Measurements from ENCODE around the gene AP3M1.
"Not testable (repeated sequence)": the region's sequence is repeated elsewhere in the genome, so short reads cannot be mapped to it uniquely, and the experiment has no call there.

AP3M1 gene

GRCh38 chr10:74153676-74154075 is 3.0 kb upstream of the AP3M1 start:
- peak overlapping the region; percentile 96; the same call in 1 of the 2 replicates for H3K4me3 ChIP-seq (ENCODE audit: low read length)
- H3K9ac ChIP-seq (ENCODE audit: low read depth, low read length) = no peak overlapping the region; the same call in 1 of the 2 replicates
- no peaks in the 10 kb centered on the region for H3K27me3 ChIP-seq (ENCODE audit: insufficient read depth, low read length)
- H3K27ac ChIP-seq (ENCODE audit: low read length) = no peak overlapping the region
- H3K9me3 ChIP-seq (ENCODE audit: insufficient read depth, low read depth, low read length) = no peaks in the 10 kb centered on the region
- peaks cover 6% of the 10 kb centered on the region; the same call in 1 of the 2 replicates for H3K4me1 ChIP-seq (ENCODE audit: insufficient read depth, low read length)
- H3K36me3 ChIP-seq (ENCODE audit: insufficient read depth, low read depth, low read length) = no peaks in the 10 kb centered on the region

DNA sequence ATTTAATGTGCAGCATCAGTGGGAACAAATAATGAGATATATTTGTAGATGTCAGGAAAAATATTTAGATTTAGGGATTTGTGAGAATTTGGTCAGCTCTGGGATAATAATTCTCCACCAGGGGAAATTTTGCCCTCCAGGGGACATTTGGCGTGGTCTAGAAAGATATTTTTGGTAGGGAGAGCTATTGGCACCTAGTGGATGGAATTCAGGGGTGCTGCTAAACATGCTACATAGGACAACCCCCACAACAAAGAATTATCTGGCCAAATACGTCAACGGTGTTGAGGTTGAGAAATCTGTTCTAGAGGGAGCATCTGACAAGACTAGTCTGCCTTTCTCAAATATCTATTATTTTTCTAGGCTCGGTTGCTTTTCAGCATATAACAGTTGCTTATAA is 2.5 kb upstream of the AP3M1 start:
- no peaks in the 10 kb centered on the region for H3K9me3 ChIP-seq (ENCODE audit: insufficient read depth, low read depth, low read length)
- H3K4me3 ChIP-seq (ENCODE audit: low read length) = peak overlapping the region; percentile 96; the same call in 1 of the 2 replicates
- peak overlapping the region; percentile 96; the same call in 1 of the 2 replicates for H3K9ac ChIP-seq (ENCODE audit: low read depth, low read length)
- peaks cover 6% of the 10 kb centered on the region; the same call in 1 of the 2 replicates for H3K4me1 ChIP-seq (ENCODE audit: insufficient read depth, low read length)
- H3K27me3 ChIP-seq (ENCODE audit: insufficient read depth, low read length) = no peaks in the 10 kb centered on the region
- H3K36me3 ChIP-seq (ENCODE audit: insufficient read depth, low read depth, low read length) = 0 out of 2 replicates have a peak, but pooled peaks cover 3% of the 10 kb centered on the region
- no peak overlapping the region for H3K27ac ChIP-seq (ENCODE audit: low read length)

GRCh38 chr10:74151879-74152722 is 1.5 kb upstream of the AP3M1 start:
- peak overlapping the region; percentile 96 for H3K4me3 ChIP-seq (ENCODE audit: low read length)
- H3K9me3 ChIP-seq (ENCODE audit: insufficient read depth, low read depth, low read length) = no peaks in the 10 kb centered on the region
- peak overlapping the region; percentile 96 for H3K9ac ChIP-seq (ENCODE audit: low read depth, low read length)
- H3K36me3 ChIP-seq (ENCODE audit: insufficient read depth, low read depth, low read length) = 0 out of 2 replicates have a peak, but pooled peaks cover 6% of the 10 kb centered on the region
- peaks cover 6% of the 10 kb centered on the region; the same call in 1 of the 2 replicates for H3K4me1 ChIP-seq (ENCODE audit: insufficient read depth, low read length)
- peak overlapping the region; percentile 9 for H3K27ac ChIP-seq (ENCODE audit: low read length)
- no peaks in the 10 kb centered on the region for H3K27me3 ChIP-seq (ENCODE audit: insufficient read depth, low read length)

DNA sequence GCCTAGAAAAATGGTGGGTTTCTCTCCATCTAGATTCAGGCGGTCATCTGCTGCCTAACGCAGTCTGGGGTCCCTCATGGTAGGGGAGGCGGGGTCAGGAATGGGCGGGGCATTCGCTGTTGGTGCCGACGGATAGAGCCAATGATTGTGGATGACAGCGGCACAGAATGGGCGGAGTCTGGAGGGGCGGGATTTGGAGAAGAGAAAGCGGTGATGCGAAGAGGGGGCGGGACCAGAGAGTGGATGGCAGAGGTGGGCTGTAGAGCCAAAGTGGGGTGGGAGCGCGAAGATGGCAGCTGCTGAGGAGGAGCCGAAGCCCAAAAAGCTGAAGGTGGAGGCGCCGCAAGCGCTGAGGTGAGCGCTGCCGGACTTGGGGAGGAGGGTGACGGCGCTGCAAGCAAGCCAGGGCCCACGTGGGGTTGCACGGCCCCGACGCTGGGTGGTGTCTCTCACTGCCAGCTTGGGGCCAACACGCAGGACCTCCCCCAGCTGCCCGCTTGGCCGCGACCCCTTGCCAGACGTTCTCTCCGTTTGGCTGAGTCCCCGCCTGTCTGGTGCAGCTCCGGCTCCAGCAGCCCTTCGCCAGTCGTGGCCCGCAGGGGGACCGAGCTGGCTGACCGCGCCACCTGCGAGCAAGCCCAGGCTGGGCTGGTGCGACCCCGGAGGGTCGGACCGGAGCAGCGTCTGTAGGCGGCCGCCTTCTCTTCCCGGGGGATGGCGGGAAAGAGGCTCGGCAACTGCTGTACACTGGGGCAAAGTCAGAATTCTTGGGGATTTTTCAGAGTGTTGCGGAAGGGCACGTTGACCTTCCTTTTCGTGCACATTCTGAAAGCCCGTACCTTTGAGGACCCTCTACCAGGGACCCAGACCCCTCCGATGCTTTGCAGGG is 606 bp upstream of the AP3M1 start, which contains the start of gene ADK:
Gene ADK, plus strand, starts transcription at position 232 of the 889 bp plus-strand sequence. Its CDS starts 58 bp downstream, at position 290.
- peaks cover 6% of the 10 kb centered on the region; the same call in 1 of the 2 replicates for H3K4me1 ChIP-seq (ENCODE audit: insufficient read depth, low read length)
- H3K9ac ChIP-seq (ENCODE audit: low read depth, low read length) = peak within 1 kb of the TSS; percentile 96
- no peaks in the 10 kb centered on the region for H3K9me3 ChIP-seq (ENCODE audit: insufficient read depth, low read depth, low read length)
- H3K27ac ChIP-seq (ENCODE audit: low read length) = peak within 1 kb of the TSS; percentile 88
- 0 out of 2 replicates have a peak, but pooled peaks cover 6% of the 10 kb centered on the region for H3K36me3 ChIP-seq (ENCODE audit: insufficient read depth, low read depth, low read length)
- no peaks in the 10 kb centered on the region for H3K27me3 ChIP-seq (ENCODE audit: insufficient read depth, low read length)
- H3K4me3 ChIP-seq (ENCODE audit: low read length) = peak within 1 kb of the TSS; percentile 96

DNA sequence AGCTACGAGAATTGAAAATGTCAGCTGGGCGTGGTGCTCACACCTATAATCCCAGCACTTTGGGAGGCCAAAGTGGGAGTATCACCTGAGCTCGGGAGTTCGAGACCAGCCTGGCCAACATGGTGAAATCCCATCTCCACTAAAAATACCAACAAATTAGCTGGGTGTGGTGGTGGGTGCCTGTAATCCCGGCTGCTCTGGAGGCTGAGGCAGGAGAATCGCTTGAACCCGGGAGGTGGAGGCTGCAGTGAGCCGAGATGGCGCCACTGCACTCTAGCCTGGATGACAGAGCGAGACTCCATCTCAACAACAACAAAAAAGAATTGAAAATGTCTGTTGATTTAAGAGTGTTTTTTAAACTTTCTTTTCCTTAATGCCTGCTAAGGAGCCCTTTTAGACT is 3.6 kb downstream of the AP3M1 start:
- not testable (repeated sequence) for H3K4me1 ChIP-seq (ENCODE audit: insufficient read depth, low read length); H3K9ac ChIP-seq (ENCODE audit: low read depth, low read length); H3K4me3 ChIP-seq (ENCODE audit: low read length)

GRCh38 chr10:74145133-74145532 is 5.5 kb downstream of the AP3M1 start:
- H3K27me3 ChIP-seq (ENCODE audit: insufficient read depth, low read length) = no peaks in the 10 kb centered on the region
- no peak overlapping the region for H3K9ac ChIP-seq (ENCODE audit: low read depth, low read length)
- no peaks in the 10 kb centered on the region for H3K9me3 ChIP-seq (ENCODE audit: insufficient read depth, low read depth, low read length)
- no peak overlapping the region for H3K4me3 ChIP-seq (ENCODE audit: low read length)
- H3K36me3 ChIP-seq (ENCODE audit: insufficient read depth, low read depth, low read length) = peaks cover 18% of the 10 kb centered on the region
- H3K27ac ChIP-seq (ENCODE audit: low read length) = no peak overlapping the region
- H3K4me1 ChIP-seq (ENCODE audit: insufficient read depth, low read length) = no peaks in the 10 kb centered on the region

More for the DNA sequence above, 3.6 kb downstream of the AP3M1 start:
- H3K9me3 ChIP-seq (ENCODE audit: insufficient read depth, low read depth, low read length); H3K27me3 ChIP-seq (ENCODE audit: insufficient read depth, low read length); H3K27ac ChIP-seq (ENCODE audit: low read length): not testable (repeated sequence)
- H3K36me3 ChIP-seq (ENCODE audit: insufficient read depth, low read depth, low read length) = peaks cover 18% of the 10 kb centered on the region

GRCh38 chr10:74140553-74140952 is 10.1 kb downstream of the AP3M1 start:
- Histone ChIP-seq H3K4me1 (ENCODE audit: insufficient read depth, low read length) (no peaks in the 10 kb centered on the region), H3K9ac (ENCODE audit: low read depth, low read length) (no peak overlapping the region), H3K27me3 (ENCODE audit: insufficient read depth, low read length) (no peaks in the 10 kb centered on the region), H3K9me3 (ENCODE audit: insufficient read depth, low read depth, low read length) (no peaks in the 10 kb centered on the region), H3K27ac (ENCODE audit: low read length) (no peak overlapping the region), H3K36me3 (ENCODE audit: insufficient read depth, low read depth, low read length) (peaks cover 36% of the 10 kb centered on the region), H3K4me3 (ENCODE audit: low read length) (no peak overlapping the region)

- H3K9ac ChIP-seq (ENCODE audit: low read depth, low read length) = no peak overlapping the region
These were observed 10.6 kb downstream of the AP3M1 start for GRCh38 chr10:74139981-74140380.

GRCh38 chr10:74138596-74138995 is 12.0 kb downstream of the AP3M1 start:
- H3K4me3 ChIP-seq (ENCODE audit: low read length); H3K4me1 ChIP-seq (ENCODE audit: insufficient read depth, low read length); H3K9ac ChIP-seq (ENCODE audit: low read depth, low read length); H3K27ac ChIP-seq (ENCODE audit: low read length); H3K27me3 ChIP-seq (ENCODE audit: insufficient read depth, low read length); H3K9me3 ChIP-seq (ENCODE audit: insufficient read depth, low read depth, low read length): not testable (repeated sequence)
- peaks cover 49% of the 10 kb centered on the region for H3K36me3 ChIP-seq (ENCODE audit: insufficient read depth, low read depth, low read length)

More at GRCh38 chr10:74139981-74140380, 10.6 kb downstream of the AP3M1 start:
- no peaks in the 10 kb centered on the region for H3K4me1 ChIP-seq (ENCODE audit: insufficient read depth, low read length)
- no peak overlapping the region for H3K27ac ChIP-seq (ENCODE audit: low read length)
- H3K9me3 ChIP-seq (ENCODE audit: insufficient read depth, low read depth, low read length) = no peaks in the 10 kb centered on the region
- no peak overlapping the region for H3K4me3 ChIP-seq (ENCODE audit: low read length)
- H3K27me3 ChIP-seq (ENCODE audit: insufficient read depth, low read length) = no peaks in the 10 kb centered on the region
- peaks cover 37% of the 10 kb centered on the region for H3K36me3 ChIP-seq (ENCODE audit: insufficient read depth, low read depth, low read length)

DNA sequence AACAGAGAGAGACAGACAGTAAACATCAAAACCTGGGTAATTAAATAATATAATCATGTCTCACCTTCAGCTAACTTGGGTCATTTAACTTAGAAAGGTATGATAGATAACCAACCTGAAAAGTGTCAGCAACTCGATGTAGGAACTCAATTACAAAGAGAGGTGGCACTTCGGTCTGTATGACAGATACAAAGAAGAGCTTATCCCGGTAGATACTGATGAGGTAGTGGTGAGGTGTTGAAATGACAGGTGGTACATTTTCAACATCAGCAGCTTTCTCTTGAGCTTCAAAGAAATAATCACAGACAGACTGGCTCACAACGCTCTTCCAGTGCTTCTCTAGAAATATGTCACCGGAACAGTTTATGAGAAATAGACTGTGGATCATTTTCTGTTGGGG is 12.6 kb downstream of the AP3M1 start:
- no peaks in the 10 kb centered on the region for H3K9me3 ChIP-seq (ENCODE audit: insufficient read depth, low read depth, low read length)
- H3K36me3 ChIP-seq (ENCODE audit: insufficient read depth, low read depth, low read length) = peaks cover 55% of the 10 kb centered on the region
- no peak overlapping the region for H3K27ac ChIP-seq (ENCODE audit: low read length)
- H3K4me3 ChIP-seq (ENCODE audit: low read length) = no peak overlapping the region
- H3K27me3 ChIP-seq (ENCODE audit: insufficient read depth, low read length) = no peaks in the 10 kb centered on the region
- H3K4me1 ChIP-seq (ENCODE audit: insufficient read depth, low read length) = no peaks in the 10 kb centered on the region
- H3K9ac ChIP-seq (ENCODE audit: low read depth, low read length) = no peak overlapping the region

- Histone ChIP-seq H3K9me3 (ENCODE audit: insufficient read depth, low read depth, low read length) (no peaks in the 10 kb centered on the region), H3K27ac (ENCODE audit: low read length) (no peak overlapping the region), H3K4me1 (ENCODE audit: insufficient read depth, low read length) (no peaks in the 10 kb centered on the region), H3K4me3 (ENCODE audit: low read length) (no peak overlapping the region), H3K36me3 (ENCODE audit: insufficient read depth, low read depth, low read length) (peaks cover 73% of the 10 kb centered on the region), H3K9ac (ENCODE audit: low read depth, low read length) (no peak overlapping the region), H3K27me3 (ENCODE audit: insufficient read depth, low read length) (no peaks in the 10 kb centered on the region)
These were observed 15.2 kb downstream of the AP3M1 start for GRCh38 chr10:74135452-74135851.

All from iPS-20b (cell line).